ENCODE results near the gene UBE2S.
"Not testable (repeated sequence)": the region's sequence is repeated elsewhere in the genome, so short reads cannot be mapped to it uniquely, and the experiment has no call there.

The UBE2S gene

GRCh38 chr19:55407550-55407799, at the start of gene UBE2S:
UBE2S (minus strand) TSS chr19:55407788; CDS start chr19:55407589, 199 bp downstream.
- DNase-seq, result not testable (repeated sequence)

DNA sequence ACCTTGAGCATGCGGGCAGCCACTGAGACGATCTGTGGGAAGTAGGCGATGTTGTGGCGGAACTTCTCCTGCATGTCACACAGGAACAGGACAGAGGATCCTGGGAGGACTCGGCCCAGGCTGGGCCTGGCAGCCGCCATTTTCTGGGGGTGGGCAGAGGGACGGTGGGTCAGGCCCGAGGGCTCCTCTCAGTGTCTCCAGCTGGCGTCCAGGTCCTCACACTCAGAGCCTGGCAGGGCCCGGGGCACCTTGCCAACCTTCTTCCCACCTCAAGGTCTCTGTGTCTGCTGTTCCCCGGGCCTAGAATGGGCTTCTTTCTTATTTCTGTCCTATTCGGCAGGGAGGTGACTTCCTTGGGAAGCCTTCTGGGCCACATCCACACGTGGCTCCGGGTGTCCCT, 48.8 kb upstream of the UBE2S start:
- no peak for DNase-seq

- no peak for DNase-seq
Observed at GRCh38 chr19:55455576-55456235, 48.1 kb upstream of the UBE2S start.

- peak; percentile 50 for DNase-seq
Observed at GRCh38 chr19:55454787-55455243, 47.2 kb upstream of the UBE2S start.

DNA sequence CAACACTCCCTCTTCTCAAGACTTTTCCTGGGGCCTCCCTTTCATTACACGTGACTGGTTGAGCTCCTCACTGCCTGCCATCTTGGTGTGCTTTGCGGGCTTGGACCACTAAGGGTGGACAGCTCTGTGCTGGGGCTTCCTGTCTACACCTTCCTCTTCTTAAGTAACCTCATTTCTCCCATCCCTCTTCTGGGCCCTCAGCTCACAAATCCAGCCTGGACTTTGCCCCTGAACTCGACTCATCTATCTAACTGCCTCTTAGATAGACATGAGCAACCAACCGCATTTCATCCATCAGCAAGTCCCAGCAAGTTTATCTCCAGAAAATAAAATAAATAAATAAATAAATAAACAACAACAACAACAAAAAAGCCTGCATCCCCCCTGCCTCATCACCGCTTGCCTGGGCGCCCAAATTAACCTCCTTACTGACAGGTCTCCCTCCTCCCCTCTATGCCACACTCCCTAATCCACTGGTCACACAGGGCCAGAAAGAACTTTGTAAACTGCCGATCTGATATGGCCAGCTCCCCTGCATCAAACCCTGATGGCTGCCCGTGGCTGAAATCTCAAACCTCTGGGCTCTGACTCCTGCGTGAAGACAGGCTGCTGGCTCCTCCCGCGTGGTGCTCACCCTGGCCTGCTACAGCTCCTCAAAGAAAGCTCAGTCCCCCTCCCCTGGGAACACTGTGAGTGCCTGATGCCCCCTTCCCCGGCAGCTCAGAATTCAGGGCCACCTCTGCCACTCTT, 46.1 kb upstream of the UBE2S start:
- DNase-seq, result no peak

DNA sequence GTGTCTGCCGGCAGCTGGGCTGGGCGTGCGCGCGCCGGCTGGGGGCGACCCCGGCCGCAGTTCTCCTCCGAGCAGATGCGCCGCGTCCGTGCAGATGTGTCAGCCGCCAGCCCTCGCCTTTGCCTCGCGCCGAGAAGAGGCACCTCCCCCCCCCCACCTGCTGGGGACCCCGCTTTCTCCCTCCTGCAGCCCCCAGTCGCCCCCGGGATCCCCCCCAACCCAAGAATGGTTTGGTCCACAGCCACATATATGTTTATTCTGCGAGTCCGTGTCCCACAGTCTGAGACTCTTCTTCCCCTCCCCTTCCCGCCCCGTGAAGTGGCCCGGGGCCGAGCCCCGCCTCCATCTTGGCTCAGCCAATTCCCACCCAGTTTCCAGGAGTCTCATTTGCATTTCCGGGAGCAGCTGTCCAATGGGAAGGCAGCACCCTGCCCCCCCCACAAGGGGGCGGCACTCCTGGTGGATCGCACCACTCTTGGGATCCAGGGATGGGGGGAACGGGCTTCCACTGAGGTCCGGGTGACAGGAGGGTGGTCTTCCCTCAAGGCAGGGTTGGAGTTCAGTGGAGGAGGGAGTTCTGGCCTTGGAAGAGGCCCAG, 45.3 kb upstream of the UBE2S start:
- peak; percentile 40 for DNase-seq

DNA sequence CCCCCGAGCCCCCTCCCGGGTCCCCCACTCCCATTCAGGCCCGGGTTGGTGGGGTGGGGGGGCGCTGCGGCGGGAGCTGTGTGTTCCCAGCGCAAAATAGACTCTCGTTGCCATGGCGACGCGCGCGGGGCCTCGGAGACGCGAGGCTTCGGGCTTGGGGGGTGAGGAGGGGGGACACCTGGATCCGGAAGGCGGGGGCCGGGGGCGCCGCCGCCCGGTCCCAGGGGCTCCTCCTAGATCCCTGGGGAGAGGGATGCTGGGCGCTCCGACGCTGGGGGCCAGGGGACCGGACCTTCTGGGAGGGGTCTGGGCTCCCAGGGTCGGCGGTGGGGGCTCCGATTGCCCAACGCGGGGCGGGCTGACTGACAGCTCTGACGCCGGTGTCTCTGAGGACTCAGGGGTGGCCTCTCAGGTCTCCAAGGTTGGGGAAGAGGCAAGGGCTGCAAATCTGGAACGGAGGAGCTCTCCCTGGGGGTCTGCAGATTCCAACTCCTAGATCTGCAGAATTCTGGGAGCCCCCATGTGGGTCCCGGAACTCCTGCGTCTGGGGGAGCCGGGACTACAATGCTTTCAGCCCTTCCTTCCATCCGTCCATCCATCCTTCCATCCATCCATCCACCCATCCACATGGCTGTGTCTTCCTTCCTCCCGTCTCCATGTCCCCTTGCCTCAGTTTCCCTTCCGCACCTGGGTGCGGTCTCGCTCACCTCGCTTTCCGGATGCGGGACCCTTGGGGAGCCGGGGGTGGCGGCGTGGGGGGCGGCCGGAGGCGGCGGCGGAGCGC, 44.6 kb upstream of the UBE2S start:
- no peak for DNase-seq

GRCh38 chr19:55451163-55451964, 43.8 kb upstream of the UBE2S start:
- no peak for DNase-seq

GRCh38 chr19:55449469-55449868, 41.9 kb upstream of the UBE2S start:
- DNase-seq, result no peak

DNA sequence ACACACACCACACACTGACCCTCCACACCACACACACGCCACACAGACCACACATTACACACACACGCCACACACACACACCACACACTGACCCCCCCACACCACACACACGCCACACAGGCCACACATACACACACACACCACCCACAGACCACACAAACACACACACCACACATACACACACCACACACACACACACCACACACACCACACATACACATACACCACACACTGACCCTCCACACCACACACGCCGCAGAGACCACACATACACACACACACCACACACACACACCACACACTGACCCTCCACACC, 40.5 kb upstream of the UBE2S start:
- not testable (repeated sequence) for DNase-seq

DNA sequence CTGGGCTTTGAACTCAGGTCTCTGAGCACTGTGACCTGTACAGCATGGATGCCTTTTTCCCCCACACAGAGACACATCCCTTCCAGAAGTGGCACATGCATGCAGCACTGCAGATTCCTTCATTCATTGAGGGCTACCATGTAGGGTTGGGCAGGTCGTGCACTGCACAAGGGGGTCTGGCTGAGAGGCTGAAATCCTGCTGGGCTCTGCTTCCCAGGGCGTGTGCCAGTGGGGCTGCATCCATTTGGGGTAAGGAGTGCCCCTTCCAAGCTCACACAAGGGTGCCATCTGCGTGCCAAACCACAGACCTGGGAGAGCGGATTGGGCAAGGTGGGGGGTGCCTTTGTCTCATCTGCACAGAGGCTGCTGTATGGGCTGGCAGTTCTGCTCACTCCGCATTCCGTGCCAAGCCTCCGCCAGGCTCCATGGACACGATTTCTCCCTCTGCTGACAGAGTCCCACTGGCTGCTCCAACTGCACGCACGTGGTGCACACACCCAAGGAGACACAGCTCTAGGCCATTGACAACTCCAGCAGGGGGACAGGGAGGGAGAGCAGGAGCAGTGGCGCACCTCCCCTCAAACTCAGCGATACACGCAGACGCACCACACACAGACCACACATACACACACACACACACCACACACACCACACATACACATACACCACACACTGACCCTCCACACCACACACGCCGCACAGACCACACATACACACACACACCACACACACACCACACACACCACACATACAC, 40.0 kb upstream of the UBE2S start:
- no peak for DNase-seq

GRCh38 chr19:55446060-55446459, 38.5 kb upstream of the UBE2S start:
- no peak for DNase-seq

DNA sequence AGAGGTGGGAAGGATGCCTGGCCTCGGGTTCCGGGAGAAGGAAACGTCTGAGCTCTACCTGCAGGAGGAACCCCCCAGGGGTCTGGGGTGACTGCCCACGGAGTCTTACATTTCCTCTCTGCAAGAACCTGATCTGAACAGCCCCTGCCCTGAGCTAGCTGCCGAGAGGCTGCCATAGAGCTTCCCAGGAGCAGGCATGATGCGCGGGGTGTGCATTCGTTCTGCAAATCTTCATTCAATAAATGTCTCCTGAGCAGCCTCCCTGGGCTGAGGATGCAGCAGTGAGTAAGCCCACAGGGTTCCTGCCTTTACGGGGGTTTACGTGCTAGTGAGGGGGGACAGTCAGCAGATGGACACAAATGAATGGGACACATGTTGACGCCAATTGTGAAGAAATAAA, 37.1 kb upstream of the UBE2S start:
- DNase-seq, result no peak

DNA sequence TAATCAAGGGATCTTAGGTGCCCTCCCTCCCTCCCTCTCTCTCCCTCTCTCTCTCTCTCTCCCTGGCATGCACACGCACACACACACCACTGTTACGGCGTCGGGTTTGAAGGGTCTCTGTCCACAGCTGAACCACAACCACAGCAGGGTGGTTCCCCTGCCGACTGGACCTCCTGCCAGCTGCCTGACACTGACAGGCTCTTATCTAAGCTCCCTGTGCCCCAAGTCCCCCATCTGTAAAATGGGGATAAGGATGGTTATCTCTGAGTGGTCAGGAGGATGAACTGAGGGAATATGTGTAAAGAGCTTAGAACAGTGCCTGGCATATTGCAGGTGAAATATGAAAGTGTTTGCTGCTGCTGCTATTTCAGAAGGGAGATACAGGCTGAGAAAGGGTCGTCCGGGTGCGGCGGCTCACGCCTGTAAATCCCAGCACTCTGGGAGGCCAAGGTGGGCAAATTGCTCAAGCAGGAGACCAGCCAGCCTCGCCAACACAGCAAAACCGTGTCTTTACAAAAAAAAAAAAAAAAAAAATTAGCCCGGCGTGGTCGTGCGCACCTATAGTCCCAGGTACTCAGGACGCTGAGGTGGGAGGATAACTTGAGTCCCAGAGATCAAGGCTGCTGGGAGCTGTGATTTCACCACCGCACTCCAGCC, 36.4 kb upstream of the UBE2S start:
- DNase-seq, result no peak

DNA sequence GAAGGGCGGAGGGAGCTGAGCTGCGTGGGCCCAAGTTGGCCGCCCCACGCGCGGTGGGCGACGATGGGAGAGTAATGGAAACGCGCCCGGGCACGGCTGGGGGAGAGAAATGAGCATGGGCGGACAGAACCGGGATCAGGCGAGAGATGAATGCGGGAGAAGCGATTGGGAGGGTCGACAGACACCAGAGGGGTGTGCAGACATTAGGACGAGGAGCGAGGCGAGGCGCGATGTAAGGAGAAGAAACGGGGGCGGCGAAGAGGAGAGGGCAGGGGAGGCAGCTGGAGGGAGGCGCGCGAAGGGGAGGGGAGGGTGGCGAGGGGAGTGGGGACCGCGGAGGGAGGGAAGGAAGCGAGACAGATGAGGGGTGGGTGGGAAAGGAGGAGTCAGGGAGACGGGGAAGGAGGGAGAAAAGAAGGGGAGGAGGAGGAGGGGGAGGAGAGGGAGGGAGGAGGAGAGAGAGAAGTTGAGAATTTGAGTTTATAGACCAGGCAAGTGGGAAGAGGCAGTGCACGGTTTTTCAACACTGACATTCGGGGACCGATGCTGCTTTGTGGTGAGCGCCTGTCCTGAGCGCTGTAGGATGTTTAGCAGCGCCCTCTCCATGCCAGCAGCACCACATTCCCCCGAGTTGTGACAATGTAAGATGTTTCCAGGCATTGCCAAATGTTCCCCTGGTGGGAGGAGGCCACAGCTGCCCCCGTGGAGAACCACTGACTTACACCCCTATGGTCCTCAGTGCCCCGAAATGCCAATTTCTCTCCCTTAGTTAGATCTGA, 35.6 kb upstream of the UBE2S start, which contains the start of gene SHISA7:
Gene SHISA7, minus strand, starts transcription at position 256 of the 779 bp plus-strand sequence. CDS start 437 bp downstream, outside the sequence.
- no peak for DNase-seq

DNA sequence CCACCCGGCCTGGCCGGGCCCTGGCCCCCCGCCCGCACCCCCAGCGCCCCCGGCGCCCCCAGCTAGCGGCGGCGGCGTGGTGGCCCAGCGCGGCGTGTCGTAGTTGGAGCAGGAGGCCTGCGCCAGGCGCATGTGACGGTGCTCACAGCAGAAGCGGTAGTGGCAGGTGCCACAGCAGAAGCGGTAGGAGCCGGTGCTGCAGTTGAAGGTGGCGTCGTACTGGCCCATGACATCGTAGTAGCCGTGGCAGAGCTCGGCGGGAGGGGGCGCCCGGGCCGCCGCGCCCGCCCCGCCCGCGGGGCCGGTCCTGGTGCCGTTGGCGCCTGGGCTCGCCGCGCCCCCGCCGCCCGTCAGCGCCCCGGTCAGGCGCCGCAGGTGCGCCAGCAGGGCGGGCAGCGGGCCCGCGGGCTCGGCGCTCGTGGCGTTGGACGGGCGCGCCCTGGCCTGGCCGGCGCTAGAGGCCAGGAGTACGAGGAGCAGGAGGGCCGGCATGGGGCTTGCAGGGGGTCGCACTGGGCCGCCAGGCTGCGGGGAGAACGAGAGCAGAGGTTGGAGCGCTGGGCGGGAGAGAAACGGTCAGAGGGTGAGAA, 34.9 kb upstream of the UBE2S start:
- no peak for DNase-seq

DNA sequence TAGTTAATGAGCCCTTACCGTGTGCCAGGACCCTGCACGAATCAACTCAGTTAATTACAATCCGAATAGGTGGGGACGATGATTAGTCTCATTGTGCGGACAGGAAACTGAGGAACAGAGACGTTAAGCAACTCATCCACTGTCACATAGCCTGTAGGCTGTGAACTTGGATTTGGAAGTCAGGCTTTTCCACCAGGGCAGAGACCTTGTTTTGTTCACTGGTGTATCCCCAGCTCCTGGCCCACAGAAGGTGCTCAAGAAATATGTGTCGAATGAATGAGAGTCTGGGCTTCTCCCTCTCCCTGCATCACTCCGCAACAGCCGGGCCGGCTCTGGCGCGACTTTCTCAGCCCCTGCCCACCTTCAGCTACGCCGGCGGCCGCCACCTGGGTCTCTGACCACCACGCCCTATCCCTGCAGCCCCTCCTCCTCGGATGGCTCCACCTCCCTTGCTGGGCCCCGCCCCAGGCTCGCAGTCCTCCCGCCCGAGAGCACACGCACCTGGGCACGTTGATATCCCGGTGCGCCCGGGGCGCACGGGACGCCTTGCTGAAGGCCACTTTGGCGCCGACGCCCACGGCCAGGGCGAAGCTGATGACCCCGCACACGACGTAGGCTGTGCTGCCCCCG, 34.2 kb upstream of the UBE2S start:
- no peak for DNase-seq

GRCh38 chr19:55441319-55441691, 33.7 kb upstream of the UBE2S start:
- no peak for DNase-seq

GRCh38 chr19:55440411-55441105, 33.0 kb upstream of the UBE2S start:
- no peak for DNase-seq
